Peyer's patch (tissue), 4 donors: ENCODE data around the gene CAVIN3.

Experiments used
- CTCF ChIP-seq, 6 experiments: fragments of 450-650 bp in 4 of 6; fragments of 200-600 bp in 2 of 6; sonication (generic) in 1 of 6; IDR thresholded peaks; one replicate each; pipeline ENCODE4 v1.5.1; 2017 to 2019; ENCODE audit warnings: antibody characterized with exemption in 6 of 6, mild to moderate bottlenecking in 3 of 6, moderate library complexity in 1 of 6
- POLR2A ChIP-seq, 2 donors: fragments of 450-650 bp; IDR thresholded peaks; one replicate each; pipeline ENCODE4 v1.5.1; 2017; ENCODE audit warnings: antibody characterized with exemption in 2 of 2, mild to moderate bottlenecking in 2 of 2, moderate library complexity in 2 of 2

GRCh38 chr11:6321356-6321755, 1.1 kb upstream of the CAVIN3 start:
- TF ChIP-seq CTCF (IDR thresholded peaks at IDR 0.05) (no peak), POLR2A (IDR thresholded peaks at IDR 0.05) (no peak)
